Stomach (tissue), 9 donors: ENCODE results near the gene OR14A16. TPM values are rescaled to one million over a fixed set of nuclear protein-coding genes. Genes with fewer than 3 reads are reported as not detected.

ENCODE experiments used
- DNase-seq, 2 donors: peaks; one replicate each; pipeline versions ENCODE4 v3.0.0 to v3.0.0-alpha.2; 2013 to 2019
- H3K27ac ChIP-seq, 5 donors: fragments of 200-600 bp in 4 of 5; sonication (generic) in 4 of 5; one replicate each; pipeline ENCODE4 v1.5.1; 2013 to 2019; ENCODE audit warnings: mild to moderate bottlenecking in 1 of 5, moderate library complexity in 1 of 5
- H3K27me3 ChIP-seq, 3 donors: fragments of 200-600 bp; sonication (generic); one replicate each; pipeline ENCODE4 v1.5.1; 2017 to 2019; ENCODE audit warnings: mixed run types in 1 of 3
- H3K36me3 ChIP-seq, 4 donors: fragments of 200-600 bp; sonication (generic); 1 replicate in 3 of 4; 2 replicates in 1 of 4; pipeline ENCODE4 v1.5.1; 2016 to 2019
- H3K4me1 ChIP-seq, 4 donors: fragments of 200-600 bp; sonication (generic); one replicate each; pipeline ENCODE4 v1.5.1; 2016 to 2019
- H3K4me3 ChIP-seq, 4 donors: fragments of 200-600 bp; sonication (generic) in 3 of 4; one replicate each; pipeline ENCODE4 v1.5.1; 2016 to 2019; ENCODE audit warnings: mild to moderate bottlenecking in 1 of 4
- H3K9me3 ChIP-seq, 4 donors: fragments of 200-600 bp; sonication (generic); one replicate each; pipeline ENCODE4 v1.5.1; 2016 to 2019
- EP300 ChIP-seq: sonication (generic); formaldehyde crosslinking; IDR thresholded peaks from one replicate; pipeline ENCODE4 v1.6.1; 2017; ENCODE audit warnings: antibody characterized with exemption
- POLR2A ChIP-seq, 4 donors: fragments of 450-650 bp; IDR thresholded peaks; one replicate each; pipeline ENCODE4 v1.6.1; 2016; ENCODE audit warnings: antibody characterized with exemption in 4 of 4, control low read depth in 2 of 4, mild to moderate bottlenecking in 1 of 4, moderate library complexity in 1 of 4
- POLR2AphosphoS5 ChIP-seq, 3 donors: sonication (generic); formaldehyde crosslinking; IDR thresholded peaks; one replicate each; pipeline ENCODE4 v1.6.1; 2016; ENCODE audit warnings: antibody characterized with exemption in 3 of 3
- WGBS, 5 donors: extraction: QIAGEN DNeasy Blood & Tissue Kit in 3 of 5; methylation state at CpG; one replicate each; pipeline versions ENCODE4 v1.1.5 to v1.1.7; 2013 to 2018; 5-methylcytosine and 5-hydroxymethylcytosine counted together
- intact Hi-C: fragments of 100-400 bp; cut with DNase I; formaldehyde crosslinking; loops from one replicate; pipeline ENCODE4 v1.15.1; 2023; ENCODE audit warnings: low total_unique reads
- polyA plus RNA-seq, 3 donors: library from polyadenylated mRNA; stranded (reverse); fragments of 200-250 nt; gene quantifications; one replicate each; pipeline ENCODE4 v1.2.3, GENCODE V29; 2013
- total RNA-seq, 5 donors: library from RNA; depleted of rRNA; stranded (reverse); fragments of >200 nt; gene quantifications; one replicate each; pipeline versions ENCODE4 v1.1.0 to v1.2.3, GENCODE V29; 2014 to 2016
- TF ChIP-seq, protein P1 (sequence below), 7 experiments: fragments of 450-650 bp in 4 of 7; fragments of 200-600 bp in 3 of 7; sonication (generic) in 3 of 7; IDR thresholded peaks; one replicate each; pipeline ENCODE4 v1.5.1; 2016 to 2019; ENCODE audit warnings: antibody characterized with exemption in 7 of 7, control low read depth in 2 of 7, mild to moderate bottlenecking in 1 of 7
- donor health status: healthy with polysubstance abuse.
- donor health status: Bipolar disorder and iron deficiency.
- donor health status: healthy.

Gene OR14A16
- total and polyA plus RNA-seq, 8 donors = not detected

DNA sequence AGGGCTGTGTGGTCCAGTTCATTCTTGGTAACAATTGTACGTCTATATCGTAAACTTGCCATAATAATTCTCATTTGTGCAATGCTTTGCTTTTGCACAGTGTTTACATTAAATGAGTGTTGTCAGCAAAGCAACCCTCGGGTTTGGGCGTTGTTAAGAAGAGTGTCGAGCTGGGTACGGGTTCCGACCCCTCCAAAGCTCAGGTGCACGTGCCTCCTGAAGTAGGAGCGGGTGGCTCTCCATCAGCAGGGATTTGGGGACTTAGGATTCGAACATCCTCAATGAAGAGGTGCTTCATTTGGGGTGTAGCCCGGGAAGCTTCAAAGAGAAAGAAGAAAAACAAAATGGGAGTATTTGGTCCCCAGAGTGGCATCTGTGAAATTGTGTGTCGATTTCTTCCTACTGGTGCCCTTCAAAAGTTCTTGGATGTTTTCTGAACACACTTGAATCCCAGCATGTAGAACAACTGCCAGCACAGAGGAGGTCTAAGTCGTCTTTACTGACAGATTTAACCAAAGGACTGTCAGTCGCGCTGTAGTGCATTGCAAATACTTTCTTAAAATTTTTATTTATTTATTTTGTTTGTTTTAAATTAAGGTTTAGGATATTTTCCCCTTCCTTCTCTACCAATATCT is 34.2 kb upstream of the OR14A16 start:
- DNase-seq = no peak
- H3K27me3 ChIP-seq = peaks cover 0 to 47% (median 10%) of the 10 kb centered on the region in 3 donors
- 40 to 44% (median 44%) methylated on average over 15 of the region's 15 CpGs for WGBS, 5 donors
- H3K4me3 ChIP-seq = peak overlapping the region; percentile 31 to 80 (median 39)
- TF ChIP-seq, protein P1, sequence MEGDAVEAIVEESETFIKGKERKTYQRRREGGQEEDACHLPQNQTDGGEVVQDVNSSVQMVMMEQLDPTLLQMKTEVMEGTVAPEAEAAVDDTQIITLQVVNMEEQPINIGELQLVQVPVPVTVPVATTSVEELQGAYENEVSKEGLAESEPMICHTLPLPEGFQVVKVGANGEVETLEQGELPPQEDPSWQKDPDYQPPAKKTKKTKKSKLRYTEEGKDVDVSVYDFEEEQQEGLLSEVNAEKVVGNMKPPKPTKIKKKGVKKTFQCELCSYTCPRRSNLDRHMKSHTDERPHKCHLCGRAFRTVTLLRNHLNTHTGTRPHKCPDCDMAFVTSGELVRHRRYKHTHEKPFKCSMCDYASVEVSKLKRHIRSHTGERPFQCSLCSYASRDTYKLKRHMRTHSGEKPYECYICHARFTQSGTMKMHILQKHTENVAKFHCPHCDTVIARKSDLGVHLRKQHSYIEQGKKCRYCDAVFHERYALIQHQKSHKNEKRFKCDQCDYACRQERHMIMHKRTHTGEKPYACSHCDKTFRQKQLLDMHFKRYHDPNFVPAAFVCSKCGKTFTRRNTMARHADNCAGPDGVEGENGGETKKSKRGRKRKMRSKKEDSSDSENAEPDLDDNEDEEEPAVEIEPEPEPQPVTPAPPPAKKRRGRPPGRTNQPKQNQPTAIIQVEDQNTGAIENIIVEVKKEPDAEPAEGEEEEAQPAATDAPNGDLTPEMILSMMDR (IDR thresholded peaks at IDR 0.05) = no peak
- TF ChIP-seq POLR2A (IDR thresholded peaks at IDR 0.05) = no peak
- no peak for TF ChIP-seq POLR2AphosphoS5 (IDR thresholded peaks at IDR 0.05)
- TF ChIP-seq EP300 = no peak
- intact Hi-C loops = no loop called here
- peak overlapping the region in 1 of 5 donors; percentile 82 for H3K27ac ChIP-seq
- H3K4me1 ChIP-seq = peaks cover 0 to 14% (median 8%) of the 10 kb centered on the region in 4 donors
- H3K9me3 ChIP-seq = peaks cover 0 to 14% (median 6%) of the 10 kb centered on the region in 4 donors
- peaks cover 0 to 11% (median 0%) of the 10 kb centered on the region in 4 donors for H3K36me3 ChIP-seq

- Histone ChIP-seq H3K27ac (peak within 1 kb of the TSS in 1 of 5 donors; percentile 82), H3K4me1 (peaks cover 0 to 14% (median 8%) of the 10 kb centered on the region in 4 donors), H3K4me3 (peak within 1 kb of the TSS; percentile 31 to 80 (median 39)), H3K9me3 (peaks cover 0 to 16% (median 7%) of the 10 kb centered on the region in 4 donors), H3K36me3 (peaks cover 0 to 8% (median 0%) of the 10 kb centered on the region in 4 donors), H3K27me3 (peaks cover 0 to 48% (median 10%) of the 10 kb centered on the region in 3 donors)
- WGBS, 5 donors = 4 to 9% (median 6%) methylated on average over 26 to 109 of the region's 109 CpGs
- intact Hi-C loops = no loop called here
- TF ChIP-seq POLR2A (IDR thresholded peaks at IDR 0.05) = no peak
- no peak for TF ChIP-seq EP300
- TF ChIP-seq, protein P1 (IDR thresholded peaks at IDR 0.05) = peak in 1 of 7 experiments; percentile 48
- DNase-seq = peak; percentile 69 to 71
Measured at GRCh38 chr1:247857069-247857984, 33.4 kb upstream of the OR14A16 start, which contains the start of gene TRIM58. Gene TRIM58 (plus strand): TSS chr1:247857187. CDS start chr1:247857247, 60 bp downstream.

DNA sequence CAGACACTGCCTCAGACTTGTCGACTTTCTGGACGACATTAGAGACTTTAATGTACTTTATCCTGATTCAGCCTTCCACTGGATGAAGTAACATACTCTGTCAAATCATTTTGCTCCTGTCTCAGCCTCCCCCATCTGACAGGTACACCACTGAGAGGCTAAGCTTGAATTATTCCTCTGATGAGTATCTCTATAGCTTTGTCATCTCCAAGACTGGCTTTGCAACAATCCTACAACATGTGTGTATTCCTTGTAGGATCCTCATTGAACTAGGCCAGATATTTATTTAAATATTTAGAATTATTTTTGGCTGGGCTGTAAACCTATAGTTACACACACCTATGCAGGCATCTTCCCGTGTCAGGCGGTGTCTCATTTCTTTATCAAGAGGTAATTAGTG is 32.0 kb upstream of the OR14A16 start:
- DNase-seq = no peak
- intact Hi-C loops = no loop called here
- no peak overlapping the region for H3K27ac ChIP-seq
- TF ChIP-seq POLR2A (IDR thresholded peaks at IDR 0.05) (no peak), EP300 (no peak), POLR2AphosphoS5 (IDR thresholded peaks at IDR 0.05) (no peak)
- TF ChIP-seq, protein P1 (IDR thresholded peaks at IDR 0.05) = no peak
- peaks cover 0 to 48% (median 10%) of the 10 kb centered on the region in 3 donors for H3K27me3 ChIP-seq
- H3K4me1 ChIP-seq = peaks cover 0 to 14% (median 8%) of the 10 kb centered on the region in 4 donors
- 81 to 91% (median 85%) methylated on average over 4 of the region's 4 CpGs for WGBS, 5 donors
- H3K36me3 ChIP-seq = peaks cover 0 to 3% (median 0%) of the 10 kb centered on the region in 4 donors
- peaks cover 0 to 16% (median 7%) of the 10 kb centered on the region in 4 donors for H3K9me3 ChIP-seq
- no peak overlapping the region for H3K4me3 ChIP-seq

DNA sequence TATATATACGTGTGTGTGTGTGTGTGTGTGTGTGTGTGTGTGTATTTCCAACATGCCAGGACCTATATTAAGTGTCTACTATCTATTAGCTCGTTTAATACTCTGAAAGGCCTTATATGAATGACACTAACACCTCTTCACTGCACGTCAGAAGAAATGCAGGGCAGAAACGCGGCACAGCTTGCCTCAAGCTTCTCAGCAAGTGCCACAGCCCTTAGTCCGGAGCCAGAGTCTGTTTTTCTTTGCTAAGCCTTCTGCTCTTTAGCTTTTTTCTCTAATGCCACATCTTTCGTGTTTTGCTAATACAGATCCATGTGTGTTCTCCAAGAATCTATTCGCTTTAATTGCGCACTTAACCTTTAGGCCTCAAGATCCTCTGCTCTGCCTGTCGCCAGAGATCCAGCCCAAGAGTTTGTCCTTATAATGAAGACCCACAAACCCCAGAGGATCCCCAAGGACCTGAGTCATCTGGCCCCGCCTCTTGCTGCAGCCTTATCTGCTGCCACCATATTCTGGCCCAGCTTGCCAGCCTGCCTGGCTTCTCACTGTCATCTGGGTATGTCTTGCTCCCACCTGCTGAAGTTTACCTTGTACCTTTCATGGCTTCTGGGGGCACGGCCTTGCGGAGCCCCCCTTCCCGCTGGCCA is 31.1 kb upstream of the OR14A16 start:
- Histone ChIP-seq H3K4me3 (no peak overlapping the region), H3K9me3 (peaks cover 0 to 16% (median 8%) of the 10 kb centered on the region in 4 donors), H3K27ac (no peak overlapping the region), H3K4me1 (peaks cover 0 to 14% (median 8%) of the 10 kb centered on the region in 4 donors), H3K27me3 (peaks cover 0 to 41% (median 10%) of the 10 kb centered on the region in 3 donors), H3K36me3 (no peaks in the 10 kb centered on the region)
- intact Hi-C loops = no loop called here
- WGBS, 5 donors = 76 to 87% (median 83%) methylated on average over 14 of the region's 14 CpGs
- DNase-seq = peak in 1 of 2 donors; percentile 16
- TF ChIP-seq, protein P1 (IDR thresholded peaks at IDR 0.05) = no peak
- TF ChIP-seq POLR2AphosphoS5 (IDR thresholded peaks at IDR 0.05) = no peak
- no peak for TF ChIP-seq POLR2A (IDR thresholded peaks at IDR 0.05)
- TF ChIP-seq EP300 = no peak
